Progenitor cell of endocrine pancreas (in vitro differentiated cells): Measurements from ENCODE around the gene ARHGAP26. TPM values are rescaled to one million over a fixed set of nuclear protein-coding genes. Genes with fewer than 3 reads are reported as not detected.

Source experiments
- DNase-seq: peaks from one replicate; pipeline ENCODE4 v3.0.0; 2021; ENCODE audit warnings: low spot score; ENCODE audit not compliant: unreplicated experiment
- H3K27ac Mint-ChIP-seq: 2 replicates; pipeline ENCODE4 v1.8.0; 2021; ENCODE audit warnings: mild to moderate bottlenecking, moderate library complexity, mixed read lengths
- H3K27me3 Mint-ChIP-seq: 2 replicates; pipeline ENCODE4 v1.8.0; 2021; ENCODE audit warnings: mixed read lengths
- H3K36me3 Mint-ChIP-seq: 2 replicates; pipeline ENCODE4 v1.8.0; 2022; ENCODE audit warnings: mixed read lengths; ENCODE audit not compliant: insufficient read depth
- H3K4me1 Mint-ChIP-seq: 2 replicates; pipeline ENCODE4 v1.8.0; 2021; ENCODE audit warnings: low read depth, mixed read lengths
- H3K4me3 Mint-ChIP-seq: 2 replicates; pipeline ENCODE4 v1.8.0; 2021; ENCODE audit warnings: low read depth, mild to moderate bottlenecking, moderate library complexity, mixed read lengths
- H3K9me3 Mint-ChIP-seq: 2 replicates; pipeline ENCODE4 v1.8.0; 2021; ENCODE audit warnings: low read depth, mixed read lengths
- total RNA-seq: library from RNA; stranded (reverse); gene quantifications from 2 replicates; pipeline ENCODE4 v1.2.1, GENCODE V29; 2021
- TF ChIP-seq, protein P1 (sequence below): fragments of 200-600 bp; sonication (generic); IDR thresholded peaks from one replicate; pipeline ENCODE4 v1.5.0; 2021; ENCODE audit warnings: antibody characterized with exemption, mild to moderate bottlenecking; ENCODE audit not compliant: unreplicated experiment

Gene ARHGAP26
- total RNA-seq, 1 donor from 2014 or later, result 21.3 TPM

GRCh38 chr5:143128412-143129071, 358.4 kb downstream of the ARHGAP26 start:
- Mint-ChIP-seq H3K4me1 (peaks cover 5% of the 10 kb centered on the region), H3K36me3 (no peaks in the 10 kb centered on the region), H3K27me3 (no peaks in the 10 kb centered on the region), H3K4me3 (no peak overlapping the region), H3K27ac (no peak overlapping the region), H3K9me3 (no peaks in the 10 kb centered on the region)
- DNase-seq, result no peak
- TF ChIP-seq, protein P1, sequence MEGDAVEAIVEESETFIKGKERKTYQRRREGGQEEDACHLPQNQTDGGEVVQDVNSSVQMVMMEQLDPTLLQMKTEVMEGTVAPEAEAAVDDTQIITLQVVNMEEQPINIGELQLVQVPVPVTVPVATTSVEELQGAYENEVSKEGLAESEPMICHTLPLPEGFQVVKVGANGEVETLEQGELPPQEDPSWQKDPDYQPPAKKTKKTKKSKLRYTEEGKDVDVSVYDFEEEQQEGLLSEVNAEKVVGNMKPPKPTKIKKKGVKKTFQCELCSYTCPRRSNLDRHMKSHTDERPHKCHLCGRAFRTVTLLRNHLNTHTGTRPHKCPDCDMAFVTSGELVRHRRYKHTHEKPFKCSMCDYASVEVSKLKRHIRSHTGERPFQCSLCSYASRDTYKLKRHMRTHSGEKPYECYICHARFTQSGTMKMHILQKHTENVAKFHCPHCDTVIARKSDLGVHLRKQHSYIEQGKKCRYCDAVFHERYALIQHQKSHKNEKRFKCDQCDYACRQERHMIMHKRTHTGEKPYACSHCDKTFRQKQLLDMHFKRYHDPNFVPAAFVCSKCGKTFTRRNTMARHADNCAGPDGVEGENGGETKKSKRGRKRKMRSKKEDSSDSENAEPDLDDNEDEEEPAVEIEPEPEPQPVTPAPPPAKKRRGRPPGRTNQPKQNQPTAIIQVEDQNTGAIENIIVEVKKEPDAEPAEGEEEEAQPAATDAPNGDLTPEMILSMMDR, result no peak

- H3K4me1 Mint-ChIP-seq, result peaks cover 6% of the 10 kb centered on the region
These were observed 359.0 kb downstream of the ARHGAP26 start for GRCh38 chr5:143129203-143129602.

DNA sequence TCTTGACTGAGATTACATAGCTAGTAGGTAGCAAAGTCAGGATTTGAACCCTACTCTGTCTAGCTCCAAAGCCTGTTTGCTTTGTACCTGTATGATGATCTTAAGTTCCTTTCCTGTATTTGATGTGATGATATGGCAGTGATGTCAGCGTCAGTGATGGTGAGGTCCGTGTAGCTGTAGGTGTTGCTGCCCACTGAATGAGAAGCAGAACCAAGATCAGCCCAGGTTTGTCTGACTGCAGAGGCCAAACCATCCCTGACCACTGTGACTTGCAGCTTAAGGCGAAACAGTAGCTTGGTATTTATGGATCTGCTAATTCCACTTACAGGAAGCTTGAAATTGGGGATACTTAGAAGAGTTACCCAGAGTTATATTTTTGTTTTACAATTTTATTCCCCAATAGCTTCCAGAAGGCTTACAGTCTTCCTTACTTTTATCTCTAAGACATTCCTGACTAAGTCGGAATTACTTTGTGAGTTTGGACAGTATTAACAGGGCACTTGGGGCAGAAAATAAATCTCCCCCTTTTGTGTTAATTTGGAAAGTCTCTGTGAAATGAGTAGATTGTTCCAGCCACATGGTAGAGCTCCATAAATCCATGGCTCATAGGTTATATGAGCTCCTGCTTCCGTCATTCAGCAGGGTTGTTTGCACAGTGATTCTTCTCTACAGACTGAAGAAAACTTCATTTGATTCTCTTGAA, 359.9 kb downstream of the ARHGAP26 start:
- H3K36me3 Mint-ChIP-seq, result no peaks in the 10 kb centered on the region
- no peak overlapping the region for H3K27ac Mint-ChIP-seq
- TF ChIP-seq, protein P1, result no peak
- no peaks in the 10 kb centered on the region for H3K9me3 Mint-ChIP-seq
- DNase-seq, result no peak
- no peak overlapping the region for H3K4me3 Mint-ChIP-seq
- no peaks in the 10 kb centered on the region for H3K27me3 Mint-ChIP-seq
- peaks cover 7% of the 10 kb centered on the region for H3K4me1 Mint-ChIP-seq

More at GRCh38 chr5:143129203-143129602, 359.0 kb downstream of the ARHGAP26 start:
- Mint-ChIP-seq H3K27ac (no peak overlapping the region), H3K4me3 (no peak overlapping the region), H3K27me3 (no peaks in the 10 kb centered on the region), H3K36me3 (no peaks in the 10 kb centered on the region), H3K9me3 (no peaks in the 10 kb centered on the region)
- TF ChIP-seq, protein P1, result no peak
- DNase-seq, result no peak

DNA sequence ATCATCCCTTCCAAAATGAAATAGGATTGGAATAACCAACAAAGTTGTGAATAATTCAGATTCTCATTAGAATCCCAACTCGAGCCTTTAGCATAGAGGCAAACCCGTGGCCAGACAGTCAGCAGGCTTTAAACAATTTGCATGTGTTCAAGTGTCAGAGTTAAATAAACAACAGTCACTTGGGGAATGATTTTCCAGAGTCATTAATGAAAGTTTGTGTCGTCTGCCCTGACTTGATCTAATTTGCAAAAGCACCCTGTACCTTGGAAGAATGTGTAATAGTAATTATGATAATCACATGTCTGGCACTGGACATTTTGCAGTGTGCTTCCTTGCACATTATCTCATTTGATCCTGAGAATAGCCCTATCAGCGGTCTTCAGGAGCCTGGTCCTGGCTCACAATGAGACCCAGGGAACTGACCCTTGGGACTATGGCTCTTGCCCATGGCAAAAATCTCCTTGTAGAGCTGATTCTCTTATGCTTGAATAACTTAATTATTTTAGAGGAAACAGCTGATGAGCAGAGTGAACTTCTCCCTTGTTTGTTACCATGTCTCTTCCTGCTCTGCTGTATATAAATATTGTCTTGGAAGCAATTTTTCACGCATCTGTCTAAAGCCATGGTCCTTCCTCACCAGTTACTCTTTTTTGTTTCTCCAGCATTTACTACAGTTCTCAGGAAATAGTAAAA, 360.6 kb downstream of the ARHGAP26 start:
- Mint-ChIP-seq H3K27ac (no peak overlapping the region), H3K27me3 (no peaks in the 10 kb centered on the region), H3K4me1 (peaks cover 11% of the 10 kb centered on the region), H3K9me3 (no peaks in the 10 kb centered on the region), H3K4me3 (no peak overlapping the region), H3K36me3 (no peaks in the 10 kb centered on the region)
- TF ChIP-seq, protein P1, result no peak
- DNase-seq, result no peak

DNA sequence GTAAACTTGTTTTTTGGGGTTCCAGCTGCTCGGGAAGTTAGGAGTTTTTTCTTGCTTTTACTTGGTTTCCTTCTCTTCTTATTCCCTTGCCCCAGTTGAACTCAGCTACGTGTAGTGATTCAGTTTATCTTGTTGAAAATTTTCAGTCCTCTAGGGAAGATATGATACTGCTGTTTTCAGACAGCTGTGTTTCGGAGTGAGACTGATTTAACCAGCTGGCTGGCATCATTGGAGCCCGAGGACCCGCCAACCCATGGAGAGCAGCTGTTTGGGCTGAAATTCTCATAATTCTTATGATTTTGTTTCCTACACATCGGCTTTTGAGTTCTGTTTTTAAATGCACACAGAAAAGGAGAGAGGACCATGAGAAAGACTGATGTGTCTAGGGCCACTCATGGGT, 361.8 kb downstream of the ARHGAP26 start:
- TF ChIP-seq, protein P1, result no peak
- Mint-ChIP-seq H3K9me3 (no peaks in the 10 kb centered on the region), H3K4me3 (no peak overlapping the region), H3K36me3 (no peaks in the 10 kb centered on the region), H3K4me1 (peaks cover 14% of the 10 kb centered on the region), H3K27me3 (no peaks in the 10 kb centered on the region), H3K27ac (no peak overlapping the region)
- DNase-seq, result no peak
